ENCODE measurements around the gene AP1G2. TPM values are rescaled to one million over a fixed set of nuclear protein-coding genes. Genes with fewer than 3 reads are reported as not detected.

AP1G2 gene
- total RNA-seq, 1 experiment from 2014 or later, result 155 TPM

DNA sequence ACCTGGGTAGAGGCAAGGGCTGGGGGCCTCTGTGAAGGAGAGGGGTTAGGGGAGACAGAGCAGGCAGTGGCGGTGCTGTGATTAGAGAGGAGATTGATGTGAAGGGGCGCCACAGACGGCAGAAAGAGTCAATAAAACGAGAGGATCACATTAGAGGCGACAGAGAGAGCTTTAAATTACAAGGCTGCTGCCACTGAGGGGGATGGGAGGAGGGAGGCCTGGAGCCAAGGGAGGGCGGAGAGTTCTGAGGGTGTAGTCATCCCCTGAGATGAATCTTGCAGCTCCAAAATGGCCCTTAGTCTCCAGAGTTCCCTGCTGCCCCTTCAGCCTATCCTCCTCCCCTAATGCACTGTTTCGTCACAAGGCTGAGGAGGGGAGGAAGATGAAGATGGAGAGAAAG lies 28.8 kb downstream of the AP1G2 start:
- no peak overlapping the region for H3K4me2 ChIP-seq (ENCODE audit: low read length)
- ChIA-PET POLR2A (no interaction called here), RAD21 (ENCODE audit: low non-redundant PET in 1 of 2, low total read pairs in 2 of 2, uncharacterized antibody in 2 of 2, unreplicated experiment in 2 of 2) (no interaction called here), CTCF (interaction anchor here (0.7 to 2.4 kb wide), 4 partner anchors 9 to 60 kb away, joined by 3 to 9 read pairs (median 5); no protein-coding TSS in a partner anchor)
- TF ChIP-seq SP1 (IDR thresholded peaks at IDR 0.05; ENCODE audit: low read depth) (no peak), ATF3 (IDR thresholded peaks at IDR 0.05) (no peak), SIN3A (IDR thresholded peaks at IDR 0.05; ENCODE audit: low read depth) (no peak), RAD21 (IDR thresholded peaks at IDR 0.05; ENCODE audit: low read depth) (no peak), EGR1 (IDR thresholded peaks at IDR 0.05; ENCODE audit: low read depth) (no peak), SRF (IDR thresholded peaks at IDR 0.05; ENCODE audit: low read depth) (no peak), YY1 (IDR thresholded peaks at IDR 0.05; ENCODE audit: extremely low read depth, insufficient replicate concordance, low read depth, low read length) (no peak), JUND (IDR thresholded peaks at IDR 0.05) (no peak), ELF1 (IDR thresholded peaks at IDR 0.05; ENCODE audit: borderline replicate concordance, low read depth) (no peak), FOSL1 (IDR thresholded peaks at IDR 0.05; ENCODE audit: low read depth) (no peak), EZH2 (IDR thresholded peaks at IDR 0.05) (no peak)
- TF ChIP-seq, protein P1, sequence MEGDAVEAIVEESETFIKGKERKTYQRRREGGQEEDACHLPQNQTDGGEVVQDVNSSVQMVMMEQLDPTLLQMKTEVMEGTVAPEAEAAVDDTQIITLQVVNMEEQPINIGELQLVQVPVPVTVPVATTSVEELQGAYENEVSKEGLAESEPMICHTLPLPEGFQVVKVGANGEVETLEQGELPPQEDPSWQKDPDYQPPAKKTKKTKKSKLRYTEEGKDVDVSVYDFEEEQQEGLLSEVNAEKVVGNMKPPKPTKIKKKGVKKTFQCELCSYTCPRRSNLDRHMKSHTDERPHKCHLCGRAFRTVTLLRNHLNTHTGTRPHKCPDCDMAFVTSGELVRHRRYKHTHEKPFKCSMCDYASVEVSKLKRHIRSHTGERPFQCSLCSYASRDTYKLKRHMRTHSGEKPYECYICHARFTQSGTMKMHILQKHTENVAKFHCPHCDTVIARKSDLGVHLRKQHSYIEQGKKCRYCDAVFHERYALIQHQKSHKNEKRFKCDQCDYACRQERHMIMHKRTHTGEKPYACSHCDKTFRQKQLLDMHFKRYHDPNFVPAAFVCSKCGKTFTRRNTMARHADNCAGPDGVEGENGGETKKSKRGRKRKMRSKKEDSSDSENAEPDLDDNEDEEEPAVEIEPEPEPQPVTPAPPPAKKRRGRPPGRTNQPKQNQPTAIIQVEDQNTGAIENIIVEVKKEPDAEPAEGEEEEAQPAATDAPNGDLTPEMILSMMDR (IDR thresholded peaks at IDR 0.05 in 2 of 3, conservative IDR thresholded peaks at IDR 0.05 in 1 of 3; ENCODE audit: borderline replicate concordance in 1 of 3, insufficient read depth in 1 of 3, low read depth in 2 of 3, low read length in 2 of 3), result no peak
- TF ChIP-seq, protein P2, sequence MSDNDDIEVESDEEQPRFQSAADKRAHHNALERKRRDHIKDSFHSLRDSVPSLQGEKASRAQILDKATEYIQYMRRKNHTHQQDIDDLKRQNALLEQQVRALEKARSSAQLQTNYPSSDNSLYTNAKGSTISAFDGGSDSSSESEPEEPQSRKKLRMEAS (IDR thresholded peaks at IDR 0.05), result no peak
- no peak overlapping the region for H3K27ac ChIP-seq (ENCODE audit: low read depth, low read length)
- no peaks in the 10 kb centered on the region for H3K79me2 ChIP-seq (ENCODE audit: insufficient read depth, low read length)
- intact Hi-C loops (cut with micrococcal nuclease), result no loop called here
- no peak for ATAC-seq
- no peaks in the 10 kb centered on the region for H3K27me3 ChIP-seq (ENCODE audit: insufficient read depth, low read length)
- H2AFZ ChIP-seq (ENCODE audit: low read depth, low read length, poor library complexity, severe bottlenecking), result no peak overlapping the region
- no peak overlapping the region for H3K4me3 ChIP-seq (replicated peaks in 1 of 2; ENCODE audit: low read depth in 1 of 2, low read length in 2 of 2)
- H3K9ac ChIP-seq (ENCODE audit: low read length), result no peak overlapping the region
- no peaks in the 10 kb centered on the region for H3K36me3 ChIP-seq (ENCODE audit: control insufficient read depth in 1 of 2, insufficient read depth in 2 of 2, low read length in 2 of 2)
- H3K9me2 ChIP-seq (ENCODE audit: insufficient read depth), result no peaks in the 10 kb centered on the region
- no TSS peak for BruUV-seq (replicated peaks)
- no peaks in the 10 kb centered on the region for H4K20me1 ChIP-seq (ENCODE audit: insufficient read depth)
- peaks cover 0 to 9% of the 10 kb centered on the region in 2 experiments; a peak in 2 of 4 replicates for H3K4me1 ChIP-seq (ENCODE audit: control insufficient read depth in 1 of 2, insufficient read depth in 2 of 2, low read length in 2 of 2)
- no peak for DNase-seq (ENCODE audit: low read depth, low spot score)
- no peaks in the 10 kb centered on the region for H3K9me3 ChIP-seq (ENCODE audit: control insufficient read depth in 1 of 2, insufficient read depth in 1 of 2, low read depth in 1 of 2, low read length in 2 of 2)
